ENCODE data around the gene ACTR6. TPM values are rescaled to one million over a fixed set of nuclear protein-coding genes. Genes with fewer than 3 reads are reported as not detected.
"Not testable (repeated sequence)": the region's sequence is repeated elsewhere in the genome, so short reads cannot be mapped to it uniquely, and the experiment has no call there.

ACTR6 gene
- total RNA-seq, 1 experiment from 2014 or later: 26.8 TPM

DNA sequence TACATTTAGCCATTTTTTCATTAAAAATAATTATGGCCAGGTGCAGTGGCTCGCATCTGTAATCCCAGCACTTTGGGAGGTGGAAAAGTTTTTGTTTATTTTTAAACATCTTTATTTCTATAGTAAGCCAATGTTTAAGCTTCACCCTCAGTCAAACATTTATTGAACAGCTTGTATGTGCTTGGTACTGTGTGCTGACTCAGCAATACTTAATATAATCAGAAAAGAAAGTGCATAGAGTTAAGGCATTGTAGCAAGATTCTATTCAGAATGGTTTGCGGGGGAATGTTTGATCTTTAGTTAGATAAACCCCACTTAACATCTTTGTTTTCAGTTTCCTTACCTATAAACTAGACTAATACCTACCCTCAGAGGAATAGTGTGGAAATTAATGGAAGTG lies 11.1 kb downstream of the ACTR6 start:
- in situ Hi-C loops (cut with HindIII; ENCODE audit: low pct_unique_long_range_greater_than_20kb, low sequenced_read_pairs): no loop called here
- no peak for DNase-seq (ENCODE audit: low read depth)

- no peak for DNase-seq (ENCODE audit: low read depth)
- in situ Hi-C loops (cut with HindIII; ENCODE audit: low pct_unique_long_range_greater_than_20kb, low sequenced_read_pairs): no loop called here
Observed at GRCh38 chr12:100213016-100213891, 12.6 kb downstream of the ACTR6 start.

DNA sequence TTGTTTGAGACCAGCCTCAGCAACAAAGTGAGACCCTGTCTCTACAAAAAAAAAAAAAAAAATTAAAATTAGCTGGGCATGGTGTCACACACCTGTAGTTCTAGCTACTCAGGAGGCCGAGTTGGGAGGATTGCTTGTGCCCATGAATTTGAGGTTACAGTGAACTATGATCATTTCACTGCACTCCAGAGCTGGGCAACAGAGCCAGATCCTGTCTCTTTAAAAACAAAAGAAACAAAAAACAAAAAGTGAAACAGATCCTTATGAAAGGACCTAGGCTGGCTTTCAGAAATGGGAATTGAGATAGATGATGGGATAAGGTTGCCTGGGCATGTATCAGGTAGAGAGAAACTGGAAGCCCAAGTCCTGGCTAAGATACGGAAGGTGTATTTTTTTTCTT lies 13.9 kb downstream of the ACTR6 start:
- in situ Hi-C loops (cut with HindIII; ENCODE audit: low pct_unique_long_range_greater_than_20kb, low sequenced_read_pairs): no loop called here
- DNase-seq (ENCODE audit: low read depth): no peak

DNA sequence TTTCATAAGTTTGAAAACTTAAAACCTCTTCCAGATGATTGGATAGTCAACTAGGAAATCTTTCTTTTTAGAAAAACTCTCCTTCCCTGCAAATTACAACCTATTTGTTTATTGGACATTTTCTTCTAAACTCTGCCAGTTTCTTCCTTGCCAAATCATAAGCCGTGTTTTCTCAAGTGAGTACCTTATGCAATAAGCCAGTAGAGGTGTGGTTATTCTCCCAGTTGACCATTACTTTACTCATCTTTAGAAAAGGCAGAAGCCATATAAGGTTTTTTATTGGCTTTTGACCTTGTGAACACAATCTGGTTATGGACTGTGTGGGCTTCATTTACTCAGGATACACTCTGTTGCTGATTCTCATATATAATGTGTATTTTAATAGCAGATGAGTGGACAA lies 14.6 kb downstream of the ACTR6 start:
- DNase-seq (ENCODE audit: low read depth): no peak
- in situ Hi-C loops (cut with HindIII; ENCODE audit: low pct_unique_long_range_greater_than_20kb, low sequenced_read_pairs): no loop called here

- DNase-seq (ENCODE audit: low read depth): peak; percentile 21
- in situ Hi-C loops (cut with HindIII; ENCODE audit: low pct_unique_long_range_greater_than_20kb, low sequenced_read_pairs): no loop called here
Observed at GRCh38 chr12:100216337-100216736, 15.7 kb downstream of the ACTR6 start.

GRCh38 chr12:100219328-100220109 lies 18.9 kb downstream of the ACTR6 start:
- no peak for DNase-seq (ENCODE audit: low read depth)
- in situ Hi-C loops (cut with HindIII; ENCODE audit: low pct_unique_long_range_greater_than_20kb, low sequenced_read_pairs): no loop called here

DNA sequence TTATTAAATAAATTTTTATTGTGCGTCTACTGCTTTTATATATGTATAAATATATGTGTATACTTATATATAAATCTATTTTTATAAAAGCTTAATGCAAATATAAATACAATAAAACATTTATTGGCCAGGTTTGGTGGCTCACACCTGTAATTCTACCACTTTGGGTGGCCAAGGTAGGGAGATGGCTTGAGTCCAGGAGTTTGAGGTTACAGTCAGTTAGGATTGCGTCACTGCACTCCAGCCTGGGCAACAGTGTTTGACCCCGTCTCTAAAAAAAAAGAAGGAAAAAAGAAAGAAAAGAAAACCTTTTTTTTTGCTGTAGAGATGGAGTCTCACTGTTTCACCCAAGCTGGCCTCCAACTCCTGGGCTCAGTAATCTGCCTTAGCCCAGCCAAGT lies 20.9 kb downstream of the ACTR6 start:
- in situ Hi-C loops (cut with HindIII; ENCODE audit: low pct_unique_long_range_greater_than_20kb, low sequenced_read_pairs): no loop called here
- DNase-seq (ENCODE audit: low read depth): no peak

- in situ Hi-C loops (cut with HindIII; ENCODE audit: low pct_unique_long_range_greater_than_20kb, low sequenced_read_pairs); DNase-seq (ENCODE audit: low read depth): not testable (repeated sequence)
Observed at GRCh38 chr12:100222173-100222572, 21.6 kb downstream of the ACTR6 start.

- in situ Hi-C loops (cut with HindIII; ENCODE audit: low pct_unique_long_range_greater_than_20kb, low sequenced_read_pairs): no loop called here
- DNase-seq (ENCODE audit: low read depth): no peak
Observed at GRCh38 chr12:100225491-100225890, 24.9 kb downstream of the ACTR6 start.

DNA sequence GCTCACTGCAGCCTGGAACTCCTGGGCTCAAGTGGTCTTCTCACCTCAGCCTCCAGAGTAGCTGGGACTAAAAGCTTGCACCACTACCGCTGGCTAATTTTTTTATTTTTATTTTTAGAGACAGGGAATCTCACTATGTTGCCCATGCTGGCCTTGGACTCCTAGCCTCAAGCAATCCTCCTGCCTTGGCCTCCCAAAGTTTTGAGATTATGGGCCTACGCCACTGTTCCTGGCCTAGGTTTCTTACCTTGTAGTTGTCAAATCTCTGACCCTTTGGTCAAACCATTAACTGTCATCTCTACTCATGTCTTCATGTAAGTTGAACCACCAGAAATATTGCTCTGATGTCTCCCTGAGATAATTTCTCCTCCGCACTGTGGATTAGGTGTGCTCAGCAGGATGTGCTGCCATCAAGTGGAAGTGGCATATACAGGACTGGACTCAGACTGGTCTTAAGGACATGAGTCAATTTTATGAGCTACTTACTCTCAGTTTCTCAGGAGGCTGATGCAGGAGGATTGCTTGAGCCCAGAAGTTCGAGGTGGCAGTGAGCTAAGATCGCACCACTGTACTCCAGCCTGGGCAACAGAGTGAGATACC lies 28.5 kb downstream of the ACTR6 start:
- in situ Hi-C loops (cut with HindIII; ENCODE audit: low pct_unique_long_range_greater_than_20kb, low sequenced_read_pairs): no loop called here
- DNase-seq (ENCODE audit: low read depth): peak; percentile 3

GRCh38 chr12:100229876-100230275 lies 29.3 kb downstream of the ACTR6 start:
- no peak for DNase-seq (ENCODE audit: low read depth)
- in situ Hi-C loops (cut with HindIII; ENCODE audit: low pct_unique_long_range_greater_than_20kb, low sequenced_read_pairs): no loop called here

- DNase-seq (ENCODE audit: low read depth); in situ Hi-C loops (cut with HindIII; ENCODE audit: low pct_unique_long_range_greater_than_20kb, low sequenced_read_pairs): not testable (repeated sequence)
Observed at GRCh38 chr12:100231873-100232272, 31.3 kb downstream of the ACTR6 start.

- in situ Hi-C loops (cut with HindIII; ENCODE audit: low pct_unique_long_range_greater_than_20kb, low sequenced_read_pairs): no loop called here
- DNase-seq (ENCODE audit: low read depth): peak; percentile 2
Observed at GRCh38 chr12:100234166-100234565, 33.6 kb downstream of the ACTR6 start.

DNA sequence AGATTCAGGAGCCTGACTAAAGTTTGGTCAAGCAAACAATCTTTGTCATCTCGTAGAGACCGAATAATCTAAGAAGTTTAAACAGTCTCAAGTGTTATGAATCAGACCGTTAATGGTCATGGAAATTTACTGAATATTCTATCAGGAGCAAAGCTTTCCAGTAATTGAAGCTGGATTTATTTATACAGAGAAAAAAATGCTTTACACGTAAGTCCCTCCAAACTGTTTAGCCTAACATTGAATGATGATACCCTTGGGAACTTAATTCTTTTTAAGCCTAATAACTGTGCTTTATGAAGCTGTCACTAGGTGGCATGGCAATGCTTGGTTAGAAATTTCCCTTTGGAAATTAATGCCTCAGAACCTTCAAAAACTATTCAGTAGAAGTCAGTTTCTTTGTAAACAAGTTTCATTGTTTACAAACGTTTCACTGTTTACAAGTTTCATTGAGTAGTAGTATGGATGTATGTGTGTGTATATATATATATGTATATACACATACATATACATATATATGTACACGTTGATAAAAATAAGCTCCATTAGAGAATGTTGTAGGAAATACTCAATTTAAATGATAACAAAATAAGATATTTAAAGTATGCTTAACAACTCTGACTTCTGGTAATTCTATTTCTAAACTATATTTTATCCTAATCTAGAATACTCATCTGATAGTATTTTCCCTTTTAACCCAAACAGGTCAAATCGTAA lies 34.1 kb downstream of the ACTR6 start:
- in situ Hi-C loops (cut with HindIII; ENCODE audit: low pct_unique_long_range_greater_than_20kb, low sequenced_read_pairs): no loop called here
- DNase-seq (ENCODE audit: low read depth): peak; percentile 10

DNA sequence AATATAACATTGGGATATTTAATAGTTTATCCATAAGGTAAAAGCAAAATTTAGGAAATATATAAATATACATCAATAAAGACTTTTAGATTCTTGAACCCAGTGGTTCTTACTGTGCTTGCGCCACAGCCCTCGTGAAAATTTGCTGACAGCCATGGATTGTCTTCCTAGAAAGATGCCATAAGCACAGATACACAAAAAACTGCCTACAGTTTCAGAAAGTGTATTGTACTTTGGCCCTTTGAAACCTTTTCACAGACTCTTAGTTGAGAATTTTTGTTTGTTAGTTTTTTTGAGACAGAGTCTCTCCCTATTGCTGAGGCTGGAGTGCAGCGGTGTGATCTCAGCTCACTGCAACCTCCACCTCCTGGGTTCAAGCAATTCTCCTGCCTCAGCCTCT lies 38.2 kb downstream of the ACTR6 start:
- in situ Hi-C loops (cut with HindIII; ENCODE audit: low pct_unique_long_range_greater_than_20kb, low sequenced_read_pairs): no loop called here
- no peak for DNase-seq (ENCODE audit: low read depth)

DNA sequence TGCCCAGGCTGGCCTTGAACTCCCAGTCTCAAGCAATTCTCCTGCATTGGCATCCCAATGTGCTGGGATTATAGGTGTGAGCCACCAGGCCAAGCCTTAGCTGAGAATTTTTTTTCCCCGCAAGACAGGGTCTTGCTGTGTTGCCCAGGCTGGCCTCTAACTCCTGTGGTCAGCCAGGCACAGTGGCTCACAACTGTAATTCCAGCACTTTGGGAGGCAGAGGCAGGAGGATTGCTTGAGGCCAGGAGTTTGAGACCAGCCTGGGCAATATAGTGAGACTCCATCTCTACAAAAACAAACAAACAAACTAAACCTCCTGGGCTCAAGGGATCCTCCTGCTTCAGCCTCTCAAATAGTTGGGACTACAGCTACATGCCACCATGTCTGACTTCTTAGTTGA lies 39.0 kb downstream of the ACTR6 start:
- in situ Hi-C loops (cut with HindIII; ENCODE audit: low pct_unique_long_range_greater_than_20kb, low sequenced_read_pairs): no loop called here
- DNase-seq (ENCODE audit: low read depth): no peak

DNA sequence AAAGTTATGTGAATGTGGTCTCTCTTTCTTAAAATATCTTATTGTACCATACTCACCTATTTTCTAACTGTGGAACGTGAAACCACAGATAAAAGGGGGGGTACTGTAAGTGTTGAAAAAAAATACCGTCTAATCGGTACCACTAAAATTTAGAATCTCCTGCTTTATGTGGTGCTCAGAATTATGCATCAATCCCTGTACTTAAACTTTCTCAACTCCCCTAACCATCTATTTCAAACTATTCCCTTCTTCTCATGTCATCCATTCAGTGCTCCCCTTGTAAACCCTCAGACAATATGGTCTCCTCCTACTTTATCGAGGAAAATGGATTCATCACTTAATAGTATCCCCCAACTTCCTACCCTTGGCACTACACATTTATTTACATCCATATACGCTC lies 42.5 kb downstream of the ACTR6 start:
- DNase-seq (ENCODE audit: low read depth): no peak
- in situ Hi-C loops (cut with HindIII; ENCODE audit: low pct_unique_long_range_greater_than_20kb, low sequenced_read_pairs): no loop called here

DNA sequence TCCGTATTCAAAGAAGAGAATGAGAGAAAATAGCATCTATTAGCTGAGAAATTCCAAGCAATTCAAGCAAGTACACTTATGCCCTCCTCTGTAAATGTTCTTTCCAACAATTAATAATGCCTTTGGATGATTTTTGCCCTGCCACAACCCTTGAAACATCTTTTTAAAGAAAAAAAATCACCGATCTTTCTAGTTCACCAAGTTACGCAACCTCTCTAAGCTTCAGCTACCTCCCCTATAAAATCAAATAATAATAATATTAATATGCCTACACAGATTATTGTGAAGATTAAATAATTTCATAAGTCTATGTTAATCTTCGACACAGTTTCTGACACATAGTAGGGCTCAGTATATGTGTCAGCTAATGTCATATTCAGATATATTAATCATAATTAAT lies 47.1 kb downstream of the ACTR6 start:
- no peak for DNase-seq (ENCODE audit: low read depth)
- in situ Hi-C loops (cut with HindIII; ENCODE audit: low pct_unique_long_range_greater_than_20kb, low sequenced_read_pairs): no loop called here

GRCh38 chr12:100248886-100249285 lies 48.3 kb downstream of the ACTR6 start:
- in situ Hi-C loops (cut with HindIII; ENCODE audit: low pct_unique_long_range_greater_than_20kb, low sequenced_read_pairs): no loop called here
- DNase-seq (ENCODE audit: low read depth): no peak

Data from Caki2 (cell line).